Measurements from ENCODE around the gene SLCO4A1. TPM values are rescaled to one million over a fixed set of nuclear protein-coding genes. Genes with fewer than 3 reads are reported as not detected.

The SLCO4A1 gene
- total RNA-seq, 4 donors from 2014 or later = 26.1 to 67.4 (median 55.6) TPM

DNA sequence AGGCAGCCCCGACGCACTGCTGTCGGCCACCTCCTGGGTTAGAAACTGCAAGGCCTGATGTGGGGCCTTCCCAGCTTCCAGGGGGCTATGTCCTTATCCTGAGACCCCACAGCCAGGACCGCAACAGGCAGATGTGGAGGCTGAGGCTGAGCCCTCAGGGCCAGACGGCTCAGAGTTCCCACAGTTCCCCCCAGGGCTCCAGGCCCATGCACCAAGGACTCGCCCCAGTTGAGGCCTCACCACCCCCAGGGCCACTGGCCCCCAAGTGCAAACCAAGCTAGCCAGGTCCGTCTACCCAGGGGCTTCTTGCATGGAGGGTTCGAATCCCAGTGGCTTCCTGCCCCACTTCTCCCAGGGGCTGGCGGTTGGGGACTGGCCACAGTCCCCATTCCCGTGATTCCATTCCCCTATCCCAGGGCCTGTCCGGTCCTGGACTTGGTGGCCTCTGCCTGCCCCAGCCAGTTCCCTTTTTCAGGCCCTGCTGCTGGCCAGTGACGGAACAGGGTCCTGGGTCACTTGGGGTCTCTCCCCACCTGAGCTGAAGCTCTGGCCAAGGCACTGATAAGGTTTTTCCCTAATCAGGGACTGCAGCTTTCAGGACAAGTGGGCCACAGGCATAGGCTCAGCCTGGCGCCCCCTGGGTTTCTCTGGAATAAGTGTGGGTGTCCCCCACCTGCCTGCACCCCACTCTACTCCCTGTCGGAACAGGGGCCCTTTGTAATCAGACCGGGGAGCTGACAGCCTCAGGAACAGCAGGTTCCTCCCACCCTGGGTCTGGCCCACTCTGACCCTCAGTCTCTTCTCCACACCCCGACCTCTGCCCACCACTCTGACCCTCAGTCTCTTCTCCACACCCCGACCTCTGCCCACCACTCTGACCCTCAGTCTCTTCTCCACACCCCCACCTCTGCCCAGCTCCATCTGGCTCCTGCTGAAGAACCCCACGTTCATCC is 22.0 kb downstream of the SLCO4A1 start:
- DNase-seq (ENCODE audit: low spot score) (no peak), ATAC-seq (ENCODE audit: low FRiP score) (no peak)
- TF ChIP-seq CTCF (IDR thresholded peaks at IDR 0.05) = no peak

DNA sequence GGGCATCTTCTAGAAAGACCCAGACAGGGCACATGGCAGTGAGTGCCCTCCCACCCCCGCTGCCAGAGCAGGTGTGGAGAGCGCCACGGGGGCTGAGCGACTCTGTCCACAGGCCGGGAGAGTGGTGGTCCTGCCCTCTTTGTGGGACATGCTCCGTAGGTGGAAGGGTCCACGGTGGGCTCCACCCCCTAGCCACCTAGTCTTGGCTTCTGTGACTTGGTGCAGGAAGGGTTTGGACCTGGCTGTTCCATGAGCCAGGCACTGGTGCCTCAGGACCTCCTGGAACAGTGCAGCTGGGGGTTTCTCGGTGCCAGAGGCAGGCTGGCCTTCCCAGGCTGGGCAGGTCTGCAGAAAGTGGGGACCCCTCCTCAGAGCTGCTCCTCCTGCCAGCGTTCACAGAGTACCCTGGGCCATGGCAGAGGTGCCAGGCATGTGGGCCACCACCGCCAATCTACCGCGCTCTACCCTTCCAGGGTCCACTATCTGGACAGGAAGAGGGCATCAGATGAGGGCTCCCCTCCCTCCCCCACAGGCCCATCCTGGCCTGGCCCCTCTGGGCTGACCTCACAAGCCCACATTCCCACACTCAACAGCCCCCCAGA is 23.0 kb downstream of the SLCO4A1 start:
- no peak for TF ChIP-seq CTCF (IDR thresholded peaks at IDR 0.05)
- ATAC-seq (ENCODE audit: low FRiP score) (no peak), DNase-seq (ENCODE audit: low spot score) (no peak)

DNA sequence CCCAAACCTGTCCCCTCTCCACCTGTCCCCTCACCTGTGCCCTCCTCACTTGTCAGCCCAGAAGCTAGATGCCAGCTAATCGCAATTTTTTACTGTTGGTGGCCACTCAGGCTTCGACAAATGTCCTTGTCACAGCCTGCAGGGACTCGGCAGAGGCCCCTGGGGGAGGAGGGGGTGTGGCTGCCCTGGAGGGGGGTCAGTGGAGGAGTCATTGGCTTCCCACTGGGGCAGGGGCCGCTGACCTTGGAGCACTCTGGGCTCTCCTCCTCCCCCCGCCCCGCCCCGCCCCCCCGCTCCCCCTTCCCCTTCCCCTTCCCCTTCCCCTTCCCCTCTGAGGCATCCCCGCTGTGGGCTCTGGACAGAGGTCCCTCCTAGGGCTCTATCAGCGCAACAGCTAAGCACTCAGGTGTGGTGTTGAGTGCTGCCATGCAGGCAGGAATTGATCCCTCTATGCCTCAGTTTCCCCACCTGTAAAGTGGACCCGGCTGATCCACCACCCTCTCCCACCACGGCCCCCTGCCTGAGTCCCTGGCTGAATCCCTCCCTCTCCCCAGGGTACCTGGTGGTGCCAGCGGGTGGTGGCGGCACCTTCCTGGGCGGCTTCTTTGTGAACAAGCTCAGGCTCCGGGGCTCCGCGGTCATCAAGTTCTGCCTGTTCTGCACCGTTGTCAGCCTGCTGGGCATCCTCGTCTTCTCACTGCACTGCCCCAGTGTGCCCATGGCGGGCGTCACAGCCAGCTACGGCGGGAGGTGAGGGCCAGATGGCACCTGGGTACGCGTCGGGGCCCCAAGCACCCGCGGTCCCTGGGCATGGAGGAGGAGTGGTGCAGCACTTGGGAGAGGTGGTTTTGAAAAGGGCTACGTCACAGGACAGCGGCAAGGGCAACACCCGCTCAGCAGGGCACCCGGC is 23.8 kb downstream of the SLCO4A1 start:
- no peak for TF ChIP-seq CTCF (IDR thresholded peaks at IDR 0.05)
- ATAC-seq (ENCODE audit: low FRiP score) (no peak), DNase-seq (ENCODE audit: low spot score) (no peak)

- no peak for ATAC-seq (ENCODE audit: low FRiP score)
- no peak for TF ChIP-seq CTCF (IDR thresholded peaks at IDR 0.05)
- DNase-seq (ENCODE audit: low spot score) = no peak
Observed at GRCh38 chr20:62666736-62667529, 24.6 kb downstream of the SLCO4A1 start.

DNA sequence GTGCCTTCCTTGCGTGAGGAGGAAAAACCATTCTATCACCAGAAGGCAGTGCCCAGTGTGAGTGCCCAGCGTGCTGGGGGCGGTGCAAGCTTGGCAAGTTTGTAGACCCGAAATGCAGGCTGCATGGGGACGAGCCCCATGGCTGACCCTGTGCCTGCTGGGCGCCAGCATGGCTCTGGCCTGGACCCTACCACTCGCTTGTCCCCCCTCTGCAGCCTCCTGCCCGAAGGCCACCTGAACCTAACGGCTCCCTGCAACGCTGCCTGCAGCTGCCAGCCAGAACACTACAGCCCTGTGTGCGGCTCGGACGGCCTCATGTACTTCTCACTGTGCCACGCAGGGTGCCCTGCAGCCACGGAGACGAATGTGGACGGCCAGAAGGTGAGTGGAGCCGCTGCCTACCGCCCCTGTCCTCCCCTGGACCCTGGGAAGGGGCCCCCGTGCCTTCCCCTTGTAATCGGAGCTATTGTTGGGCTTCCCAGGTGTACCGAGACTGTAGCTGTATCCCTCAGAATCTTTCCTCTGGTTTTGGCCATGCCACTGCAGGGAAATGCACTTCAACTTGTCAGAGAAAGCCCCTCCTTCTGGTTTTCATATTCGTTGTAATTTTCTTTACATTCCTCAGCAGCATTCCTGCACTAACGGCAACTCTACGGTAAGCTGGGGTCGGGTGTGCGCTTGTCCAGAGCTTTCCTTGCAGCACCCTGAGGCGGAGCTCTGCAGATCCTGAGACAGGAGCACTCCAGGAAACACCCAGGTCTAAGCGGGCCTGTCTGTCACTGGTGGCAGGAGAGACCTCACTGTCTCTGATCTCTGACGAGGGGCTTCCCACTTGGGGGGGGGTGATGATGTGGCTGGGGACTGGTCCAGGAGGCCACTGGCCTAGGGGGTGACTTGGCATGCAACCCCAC is 25.5 kb downstream of the SLCO4A1 start:
- no peak for ATAC-seq (ENCODE audit: low FRiP score)
- TF ChIP-seq CTCF (IDR thresholded peaks at IDR 0.05) = no peak

More for the DNA sequence above, 25.5 kb downstream of the SLCO4A1 start:
- DNase-seq (ENCODE audit: low spot score) = no peak

All from omental fat pad (tissue), 4 donors.